Germinal center (tissue), 1 donor: ENCODE measurements around the gene CLCA4.
A peak's percentile ranks its signal among the peaks of the same experiment; 100 is the strongest.

Experiments used
- DNase-seq: peaks from one replicate; pipeline ENCODE4 v3.0.0; 2012; ENCODE audit warnings: mixed read lengths, low spot score

The CLCA4 gene

GRCh38 chr1:86546787-86547221, at the start of gene CLCA4:
CLCA4 (plus strand) TSS chr1:86547078; CDS start chr1:86547120, 42 bp downstream.
- DNase-seq, result no peak

GRCh38 chr1:86498281-86498680, 48.6 kb upstream of the CLCA4 start:
- no peak for DNase-seq

DNA sequence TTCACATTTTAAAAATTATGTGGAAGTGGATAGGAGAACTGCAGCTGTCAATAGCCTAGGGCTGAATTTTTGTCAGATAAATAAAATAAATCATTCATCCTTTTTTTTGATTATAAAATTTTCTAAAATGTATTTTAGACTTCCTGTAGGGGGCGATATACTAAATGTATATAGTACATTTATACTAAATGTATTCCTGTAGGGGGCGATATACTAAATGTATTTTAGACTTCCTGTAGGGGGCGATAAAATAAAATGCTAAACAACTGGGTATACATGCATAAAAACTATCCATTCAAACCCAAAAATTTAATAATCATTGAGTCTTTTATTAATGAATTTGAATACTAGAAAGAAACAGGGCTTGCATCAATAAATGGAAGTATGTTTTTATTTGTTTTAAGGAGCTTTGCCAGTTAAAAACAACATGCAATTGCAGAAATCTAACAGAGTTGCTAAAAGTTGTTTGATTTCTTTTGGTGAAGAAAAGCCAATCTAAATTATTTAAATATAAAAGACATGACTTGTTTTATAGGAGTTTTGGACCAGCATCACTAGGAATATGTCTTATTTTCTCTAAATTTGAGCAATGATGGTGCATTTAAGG, 46.8 kb upstream of the CLCA4 start:
- DNase-seq, result peak; percentile 25

GRCh38 chr1:86500714-86501113, 46.2 kb upstream of the CLCA4 start:
- no peak for DNase-seq

DNA sequence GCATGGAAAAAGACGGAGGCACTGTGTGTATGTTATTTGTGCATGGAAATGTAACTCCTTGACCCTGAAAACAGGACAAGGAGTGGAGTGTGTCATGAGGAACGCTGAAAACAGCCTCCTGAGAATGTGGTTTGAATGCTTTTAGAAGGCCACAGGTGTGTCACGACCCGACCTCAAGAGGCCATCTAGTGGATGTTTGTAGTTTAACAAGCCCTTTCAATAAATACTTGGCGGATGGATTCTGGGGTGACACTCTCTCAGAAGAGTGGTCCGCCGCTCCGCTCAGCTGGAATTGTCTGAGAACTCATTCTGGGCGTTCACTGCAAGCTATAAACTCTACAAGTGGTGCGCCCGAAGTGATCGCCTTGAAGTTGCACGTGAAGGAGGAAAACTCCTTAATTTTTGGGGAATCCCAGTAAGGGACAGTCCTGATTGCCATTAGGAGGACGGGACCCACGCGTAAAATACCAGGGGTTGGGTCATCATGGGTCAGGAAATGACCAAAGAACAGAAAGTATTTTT, 44.7 kb upstream of the CLCA4 start:
- DNase-seq, result peak; percentile 24

GRCh38 chr1:86502721-86503405, 44.0 kb upstream of the CLCA4 start:
- DNase-seq, result no peak

GRCh38 chr1:86503406-86504136, 43.3 kb upstream of the CLCA4 start:
- DNase-seq, result no peak

- no peak for DNase-seq
Measured at GRCh38 chr1:86504137-86504479, 42.8 kb upstream of the CLCA4 start.

DNA sequence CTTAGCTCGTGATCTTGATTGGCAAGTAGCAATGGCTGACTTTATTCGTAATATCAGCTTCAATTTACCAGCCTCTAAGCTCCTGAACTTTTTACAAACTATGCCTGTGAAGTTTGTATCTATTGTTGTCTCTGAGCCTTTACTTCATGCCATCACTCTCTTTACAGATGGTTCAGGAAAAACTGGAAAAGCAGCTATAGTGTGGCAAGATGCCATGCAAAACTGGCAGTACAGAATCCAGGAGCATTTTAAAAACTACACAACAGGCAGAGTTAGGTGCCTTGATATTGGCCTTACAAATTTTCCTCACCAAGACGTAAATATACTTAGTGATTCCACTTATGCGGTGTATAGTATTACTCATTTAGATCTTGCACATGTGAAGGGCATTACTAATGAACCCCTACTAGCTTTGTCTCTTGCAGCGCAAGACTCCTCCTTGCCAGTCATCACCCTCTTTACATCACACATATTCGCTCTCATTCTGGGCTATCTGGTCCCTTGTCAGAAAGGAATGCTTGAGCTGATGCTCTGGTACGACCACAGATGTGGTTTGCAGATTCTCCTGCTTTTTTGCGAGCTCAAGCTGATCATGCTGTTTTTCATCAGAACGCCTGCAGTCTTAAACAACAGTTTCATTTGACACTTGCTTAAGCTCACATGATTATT, 41.8 kb upstream of the CLCA4 start:
- no peak for DNase-seq

DNA sequence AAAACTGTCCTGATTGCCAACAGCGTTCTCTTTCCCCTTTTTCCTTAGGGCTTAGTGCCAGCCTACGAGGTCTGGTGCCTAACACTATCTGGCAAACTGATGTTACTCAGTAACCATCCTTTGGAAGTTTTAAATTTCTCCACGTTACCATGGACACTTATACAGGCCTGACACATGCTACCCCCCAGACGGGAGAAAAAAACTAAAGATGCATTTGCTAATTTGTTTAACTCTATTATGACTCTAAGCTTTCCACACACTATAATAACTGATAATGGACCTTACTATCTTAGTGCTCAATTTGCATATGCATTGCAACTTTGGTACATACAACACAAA, 41.3 kb upstream of the CLCA4 start:
- DNase-seq, result no peak

DNA sequence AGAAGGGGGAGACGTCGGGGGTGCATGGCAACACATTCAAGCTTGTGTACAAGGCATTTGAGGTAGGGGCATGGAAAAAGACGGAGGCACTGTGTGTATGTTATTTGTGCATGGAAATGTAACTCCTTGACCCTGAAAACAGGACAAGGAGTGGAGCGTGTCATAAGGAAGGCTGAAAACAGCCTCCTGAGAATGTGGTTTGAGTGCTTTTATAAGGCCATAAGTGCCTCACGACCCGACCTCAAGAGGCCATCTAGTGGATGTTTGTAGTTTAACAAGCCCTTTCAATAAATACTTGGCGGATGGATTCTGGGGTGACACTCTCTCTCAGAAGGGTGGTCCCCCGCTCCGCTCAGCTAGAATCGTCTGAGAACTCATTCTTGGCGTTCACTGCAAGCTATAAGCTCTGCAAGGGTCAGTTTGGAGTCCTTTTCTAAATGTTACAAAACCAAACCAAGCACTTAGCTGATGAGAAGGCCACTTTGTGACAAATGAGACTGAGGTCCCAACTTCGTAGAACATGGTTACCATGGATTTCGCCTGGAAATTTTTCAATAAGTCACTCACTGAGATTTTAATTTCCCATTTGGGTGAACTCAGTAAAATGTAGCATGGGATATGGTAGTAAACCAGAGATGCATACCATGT, 38.8 kb upstream of the CLCA4 start:
- DNase-seq, result no peak

DNA sequence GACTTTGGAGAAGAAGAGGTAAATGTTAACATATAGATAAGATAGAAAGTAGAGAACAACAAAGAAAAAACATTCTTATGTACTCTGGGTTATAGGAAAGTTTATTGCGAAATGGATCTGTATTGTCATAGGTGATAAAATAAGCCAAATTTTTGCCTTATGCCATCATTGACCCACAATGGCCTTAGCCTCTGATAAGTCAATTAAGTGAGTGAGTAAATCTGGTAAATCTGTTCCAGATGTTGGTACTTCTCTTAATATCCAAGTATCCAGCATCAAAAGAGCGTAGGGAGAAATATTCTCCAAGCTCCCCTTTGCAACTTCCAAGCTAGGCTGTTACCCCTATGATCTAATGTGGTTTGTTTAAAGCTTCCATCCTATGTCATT, 38.3 kb upstream of the CLCA4 start:
- no peak for DNase-seq

DNA sequence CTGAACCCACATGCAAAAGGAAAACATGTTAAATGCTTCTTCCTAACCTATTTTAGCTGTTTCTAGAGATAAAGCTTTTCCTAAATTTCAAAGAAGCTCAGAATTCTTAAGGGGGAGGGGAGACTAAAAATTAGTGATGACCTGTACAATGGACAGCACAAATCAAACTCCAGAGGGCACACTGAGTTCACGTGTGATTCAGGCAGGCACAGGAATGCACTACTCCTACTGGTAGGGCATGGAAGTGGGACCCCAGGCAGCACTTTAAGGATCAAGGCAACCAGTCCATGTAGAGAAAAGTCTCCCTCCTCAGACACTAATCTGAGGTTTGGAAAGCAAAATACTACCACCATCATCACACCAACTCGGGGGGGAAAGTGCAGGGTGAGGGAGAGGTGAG, 31.3 kb upstream of the CLCA4 start:
- no peak for DNase-seq

DNA sequence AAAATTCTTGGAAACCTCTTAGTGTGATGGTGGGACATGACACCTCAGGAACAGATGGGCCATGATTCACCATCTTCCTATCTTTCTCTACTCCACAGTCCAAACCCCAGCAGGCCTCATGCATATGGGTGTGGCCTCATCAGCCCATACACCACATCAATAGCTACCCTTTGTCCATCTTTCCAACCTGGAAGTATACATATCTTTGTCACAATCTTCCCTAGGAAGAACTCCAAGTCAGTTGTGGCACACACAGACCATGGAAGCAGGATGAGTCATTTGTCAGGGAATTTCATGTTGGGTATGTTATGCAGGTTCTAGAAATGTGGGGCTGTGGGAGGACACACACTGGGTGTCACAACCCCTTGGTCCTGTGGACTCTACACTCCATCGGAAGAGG, 30.5 kb upstream of the CLCA4 start:
- DNase-seq, result no peak

DNA sequence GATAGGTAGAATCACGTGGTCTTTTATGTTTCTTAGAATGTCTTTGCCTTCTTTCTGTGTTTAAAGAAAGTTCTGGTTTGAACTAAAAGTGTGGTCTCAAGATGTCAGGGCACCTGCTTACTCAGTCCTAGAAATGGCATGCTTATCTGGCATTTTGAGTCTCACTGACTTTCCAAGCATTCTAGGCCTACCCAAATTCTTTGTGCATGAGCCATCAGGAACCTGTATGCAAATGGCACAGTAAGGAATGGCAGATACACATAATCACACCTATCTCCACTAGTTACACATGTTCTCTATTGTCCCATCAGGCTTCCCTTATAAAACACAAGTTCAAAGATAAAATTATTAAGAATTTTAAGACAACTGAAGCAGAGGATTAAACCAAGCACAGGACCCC, 29.5 kb upstream of the CLCA4 start:
- no peak for DNase-seq

DNA sequence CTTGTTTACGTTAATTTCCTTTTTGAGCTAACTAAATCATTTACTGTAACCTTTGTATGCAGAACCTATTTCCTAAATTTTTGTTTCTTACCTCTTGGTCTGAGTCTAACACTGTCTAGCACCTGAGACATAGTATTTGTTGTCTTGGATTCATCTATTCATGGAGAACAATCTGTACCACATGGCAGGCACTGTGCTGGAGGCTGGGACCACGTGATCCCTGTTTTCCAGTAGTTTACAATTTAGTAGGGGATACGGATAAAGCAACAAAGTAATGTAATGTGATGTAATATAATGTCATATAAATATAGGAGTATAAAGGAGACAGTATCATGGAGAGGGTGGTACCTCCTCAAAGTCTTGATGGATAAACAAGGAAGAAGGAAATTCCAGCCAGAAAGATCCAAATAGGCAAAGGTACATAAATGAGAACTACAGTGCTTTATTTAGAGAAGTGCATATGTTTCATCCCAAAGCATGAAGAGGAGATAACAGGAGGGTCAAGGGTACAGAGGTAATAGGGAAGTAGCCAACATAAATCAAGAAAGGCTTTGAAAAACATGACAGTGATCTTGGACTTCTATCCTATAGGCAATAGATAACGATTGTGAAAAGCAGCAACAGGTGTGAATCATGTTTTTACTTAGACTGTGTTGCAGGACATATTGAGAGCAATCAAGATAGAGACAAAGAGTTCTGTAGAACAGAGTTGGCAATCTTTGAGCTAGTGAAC, 25.9 kb upstream of the CLCA4 start:
- no peak for DNase-seq

GRCh38 chr1:86521522-86521891, 25.4 kb upstream of the CLCA4 start:
- DNase-seq, result no peak

DNA sequence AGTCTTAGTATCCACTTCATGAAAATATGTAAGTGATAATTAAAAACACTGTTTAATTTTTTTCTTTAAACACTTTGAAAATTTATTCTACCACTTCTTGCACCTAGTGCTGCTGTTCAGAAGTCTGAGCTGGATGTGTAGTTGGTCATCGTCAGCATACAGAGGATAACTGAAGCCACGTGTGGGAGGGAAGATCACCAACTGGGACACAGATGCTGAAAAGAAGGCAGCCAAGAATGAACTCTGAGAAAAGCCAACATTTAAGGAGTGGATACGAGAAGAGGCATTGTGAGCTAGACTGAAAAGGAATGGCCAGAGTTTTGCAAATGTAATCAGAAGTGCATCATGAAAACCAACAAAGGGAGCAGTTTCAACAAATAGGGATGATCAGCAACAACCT, 24.6 kb upstream of the CLCA4 start:
- DNase-seq, result no peak

DNA sequence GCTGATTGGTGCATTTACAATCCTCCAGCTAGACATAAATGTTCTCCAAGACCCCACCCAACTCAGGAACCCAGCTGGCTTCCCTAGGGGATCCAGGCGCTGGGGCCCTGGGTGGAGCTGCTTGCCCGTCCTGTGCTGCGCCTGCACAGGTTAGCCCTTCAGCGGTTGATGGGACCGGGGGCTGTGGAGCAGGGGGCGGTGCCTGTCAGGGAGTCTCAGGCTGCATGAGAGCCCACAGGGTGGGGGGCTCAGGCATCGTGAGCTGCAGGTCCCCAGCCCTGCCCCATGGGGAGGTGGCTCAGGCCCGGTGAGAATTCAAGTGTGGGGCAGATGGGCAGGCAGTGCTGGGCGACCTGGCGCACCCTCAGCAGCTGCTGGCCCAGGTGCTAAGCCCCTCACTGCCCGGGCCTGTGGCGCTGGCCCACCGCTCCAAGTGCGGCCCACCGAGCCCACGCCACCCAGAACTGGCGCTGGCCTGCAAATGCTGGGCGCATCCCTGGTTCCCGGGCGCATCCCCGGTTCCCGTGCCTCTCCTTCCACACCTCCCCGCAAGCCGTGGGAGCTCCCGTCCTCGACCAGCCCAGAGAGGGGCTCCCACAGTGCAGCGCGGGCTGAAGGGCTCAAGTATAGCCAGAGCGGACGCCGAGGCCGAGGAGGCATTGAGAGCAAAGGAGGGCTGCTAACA, 23.1 kb upstream of the CLCA4 start:
- DNase-seq, result no peak

- no peak for DNase-seq
Measured at GRCh38 chr1:86527306-86527705, 19.6 kb upstream of the CLCA4 start.

- DNase-seq, result no peak
Measured at GRCh38 chr1:86530211-86530845, 16.6 kb upstream of the CLCA4 start.
